NCI-H2196 (cell line): ENCODE data around the gene TSEN54.

Source experiments
- DNase-seq: peaks from one replicate; lab custom pipeline; 2025; ENCODE audit not compliant: unreplicated experiment; lab: John Stamatoyannopoulos, UW

TSEN54 gene

DNA sequence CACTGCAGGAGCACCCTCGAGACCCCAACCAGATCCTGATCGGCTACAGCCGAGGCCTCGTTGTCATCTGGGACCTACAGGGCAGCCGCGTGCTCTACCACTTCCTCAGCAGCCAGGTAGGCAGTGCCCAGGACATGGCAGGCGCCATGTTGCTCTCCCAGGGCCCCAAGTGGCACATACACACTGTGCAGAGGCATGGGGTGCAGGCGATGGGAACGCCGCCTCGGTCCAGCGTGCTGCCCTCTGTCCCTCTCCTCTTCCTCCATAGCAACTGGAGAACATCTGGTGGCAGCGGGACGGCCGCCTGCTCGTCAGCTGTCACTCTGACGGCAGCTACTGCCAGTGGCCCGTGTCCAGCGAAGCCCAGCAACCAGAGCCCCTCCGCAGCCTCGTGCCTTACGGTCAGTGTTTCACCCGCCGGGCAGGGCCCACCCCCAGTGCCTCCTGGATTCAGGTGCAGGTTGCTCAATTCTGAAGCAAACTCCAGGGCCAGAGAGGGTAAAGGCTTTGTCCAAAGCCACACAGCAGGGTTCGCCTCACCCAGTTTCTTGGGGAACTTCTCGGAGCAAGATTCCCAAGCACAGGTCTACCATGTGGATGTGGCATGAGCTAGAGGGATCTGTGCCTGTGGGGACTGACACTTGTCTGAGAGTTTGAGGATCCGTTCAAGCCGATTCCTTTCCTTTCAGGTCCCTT lies 46.9 kb downstream of the TSEN54 start:
- no peak for DNase-seq

GRCh38 chr17:75564195-75564594 lies 47.9 kb downstream of the TSEN54 start:
- DNase-seq: no peak

- no peak for DNase-seq
These were observed 48.7 kb downstream of the TSEN54 start for GRCh38 chr17:75565066-75565465.

GRCh38 chr17:75565618-75566017 lies 49.3 kb downstream of the TSEN54 start:
- DNase-seq: no peak

DNA sequence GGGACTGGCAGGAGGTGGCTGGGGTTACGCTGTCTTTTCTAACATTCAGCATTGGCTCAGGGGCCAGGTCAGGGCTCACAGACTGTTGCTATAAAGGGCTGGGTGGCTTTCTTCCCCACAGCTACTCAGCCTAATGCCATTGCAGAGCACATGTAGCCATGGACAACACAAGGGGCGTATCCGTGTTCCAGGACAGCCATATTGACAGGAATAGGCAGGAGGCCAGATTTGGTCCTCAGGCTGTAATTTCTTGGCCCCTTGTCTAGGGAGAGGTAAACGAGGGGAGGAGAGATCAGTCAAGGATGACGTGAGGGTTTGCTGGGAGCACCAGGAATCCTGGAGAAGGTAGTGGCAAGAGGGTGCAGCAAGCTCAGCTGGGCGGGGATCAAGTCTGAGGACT lies 50.1 kb downstream of the TSEN54 start:
- DNase-seq: no peak

DNA sequence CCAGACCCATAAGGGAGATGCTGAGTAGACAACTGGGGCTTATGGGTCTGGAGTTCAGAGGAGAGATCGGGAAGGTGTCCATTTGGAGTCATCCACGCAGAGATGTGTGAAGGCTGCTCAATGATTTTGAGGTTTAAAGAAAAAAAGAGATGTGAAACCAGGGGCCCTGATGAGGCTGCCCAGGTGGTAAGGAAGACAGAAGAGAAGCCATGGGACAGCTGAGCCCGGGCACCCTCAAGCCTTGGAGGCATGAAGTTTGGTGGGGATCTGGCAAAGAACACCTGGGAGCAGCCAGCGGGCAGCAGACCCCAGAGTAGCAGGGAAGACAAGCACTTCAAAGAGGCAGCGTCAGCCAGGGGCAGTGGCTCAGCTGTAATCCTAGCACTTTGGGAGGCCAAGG lies 50.5 kb downstream of the TSEN54 start:
- DNase-seq: no peak

- DNase-seq: no peak
These were observed 52.3 kb downstream of the TSEN54 start for GRCh38 chr17:75568412-75569255.

DNA sequence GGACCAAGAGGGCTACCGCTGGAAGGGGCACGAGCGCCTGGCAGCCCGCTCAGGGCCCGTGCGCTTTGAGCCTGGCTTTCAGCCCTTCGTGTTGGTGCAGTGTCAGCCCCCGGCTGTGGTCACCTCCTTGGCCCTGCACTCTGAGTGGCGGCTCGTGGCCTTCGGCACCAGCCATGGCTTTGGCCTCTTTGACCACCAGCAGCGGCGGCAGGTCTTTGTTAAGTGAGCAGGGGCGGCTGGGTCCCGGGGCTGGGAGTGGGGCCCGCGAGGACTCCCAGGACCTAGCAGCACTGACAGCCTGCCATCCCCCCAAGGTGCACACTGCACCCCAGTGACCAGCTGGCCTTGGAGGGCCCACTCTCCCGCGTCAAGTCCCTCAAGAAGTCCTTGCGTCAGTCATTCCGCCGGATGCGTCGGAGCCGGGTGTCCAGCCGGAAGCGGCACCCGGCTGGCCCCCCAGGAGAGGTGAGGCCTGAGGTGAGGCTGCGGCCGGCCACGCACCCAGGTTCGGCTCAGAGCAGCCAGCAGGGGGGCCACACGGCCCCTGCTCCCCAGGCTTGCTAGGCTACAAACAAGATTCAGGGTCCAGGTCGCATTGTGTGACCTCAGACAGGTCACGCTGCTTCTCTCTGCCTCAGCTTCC lies 53.8 kb downstream of the TSEN54 start:
- DNase-seq: no peak

GRCh38 chr17:75570772-75571171 lies 54.4 kb downstream of the TSEN54 start:
- DNase-seq: no peak

DNA sequence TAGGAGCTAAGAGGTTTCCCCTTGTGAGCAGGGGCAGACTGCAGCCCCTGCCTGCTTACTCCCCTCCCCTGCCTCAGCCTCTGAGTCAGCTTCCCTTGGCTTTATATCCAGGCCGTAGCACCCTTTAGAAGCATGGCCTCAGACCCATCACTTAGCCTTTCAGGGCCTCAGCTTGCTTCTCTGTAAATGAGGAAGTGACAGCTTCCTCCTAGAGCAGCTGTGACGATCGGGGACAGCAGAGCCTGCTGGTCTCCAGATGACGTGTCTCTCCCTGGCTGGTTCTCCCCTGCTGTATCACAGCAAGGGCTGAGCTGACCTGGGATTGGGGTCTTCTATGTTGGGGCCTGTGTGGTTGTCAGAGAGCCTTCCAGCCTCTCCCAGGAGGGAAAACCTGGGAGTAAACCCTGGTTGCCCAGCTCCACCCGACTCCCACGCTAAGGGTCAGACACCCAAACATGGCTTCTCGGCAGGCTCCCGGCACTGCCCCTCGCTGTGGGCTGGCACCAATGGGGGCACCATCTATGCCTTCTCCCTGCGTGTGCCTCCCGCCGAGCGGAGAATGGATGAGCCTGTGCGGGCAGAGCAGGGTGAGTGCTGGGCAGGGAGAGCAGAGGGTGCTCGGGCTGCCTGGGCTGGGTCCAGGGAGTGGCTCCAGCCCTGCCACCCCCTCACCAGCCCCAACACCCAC lies 55.0 kb downstream of the TSEN54 start:
- no peak for DNase-seq

GRCh38 chr17:75571885-75572215 lies 55.5 kb downstream of the TSEN54 start:
- DNase-seq: no peak

- no peak for DNase-seq
These were observed 56.6 kb downstream of the TSEN54 start for GRCh38 chr17:75572713-75573539.

DNA sequence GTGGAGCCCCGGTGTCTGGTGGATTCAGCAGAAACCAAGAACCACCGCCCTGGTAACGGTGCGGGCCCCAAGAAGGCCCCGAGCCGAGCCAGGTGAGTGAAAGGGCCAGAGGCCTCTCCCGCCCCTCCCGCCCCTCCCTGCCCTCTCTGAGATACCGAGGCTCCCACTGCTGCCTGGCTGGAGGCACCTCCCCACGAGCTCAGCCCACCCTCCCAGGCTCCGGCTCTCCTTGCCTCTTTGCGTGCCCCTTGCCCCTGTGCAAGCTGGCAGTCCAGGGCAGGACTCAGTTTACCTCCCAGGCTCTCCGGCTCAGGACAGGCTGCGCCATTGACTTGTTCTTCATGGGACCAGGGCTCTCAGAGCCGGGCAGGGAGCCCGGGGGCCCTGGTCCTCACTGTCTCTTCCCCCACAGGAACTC lies 57.2 kb downstream of the TSEN54 start:
- no peak for DNase-seq

DNA sequence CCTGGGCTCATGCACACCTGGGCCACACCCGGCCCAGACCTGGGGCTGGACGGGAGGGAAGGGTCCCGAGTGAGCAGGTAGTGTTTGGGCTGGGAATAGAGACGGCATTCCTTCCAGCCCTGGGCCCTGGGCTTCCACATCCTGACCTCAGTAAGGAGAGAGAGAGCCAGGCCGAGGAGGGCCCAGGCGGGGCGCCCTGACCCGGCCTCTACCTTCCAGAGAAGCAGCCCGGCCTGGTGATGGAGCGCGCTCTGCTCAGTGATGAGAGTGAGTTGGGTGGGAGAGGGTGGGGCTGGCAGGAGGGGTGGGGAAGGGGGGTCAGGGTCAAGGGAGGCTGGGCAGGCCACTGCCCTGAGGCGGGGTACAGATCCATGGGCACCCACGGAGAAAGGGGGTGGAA lies 57.7 kb downstream of the TSEN54 start:
- DNase-seq: no peak
